IMR-90 (cell line): ENCODE data around the gene GCNA. TPM values are rescaled to one million over a fixed set of nuclear protein-coding genes. Genes with fewer than 3 reads are reported as not detected.
"Not testable (repeated sequence)": the region's sequence is repeated elsewhere in the genome, so short reads cannot be mapped to it uniquely, and the experiment has no call there.

ENCODE experiments used
- ATAC-seq: fragments of 200-7000 bp; cut with Tn5 transposase; 2 replicates; pipeline ENCODE4 v1.9.1; 2020; ENCODE audit warnings: low read depth, mild to moderate bottlenecking, moderate library complexity
- BruUV-seq: library from RNA; stranded (reverse); fragments of 400-500 nt; replicated peaks from 2 replicates; lab custom pipeline; 2021; lab: Mats Ljungman, UMichigan
- CTCF ChIA-PET: fragments of 300-600 bp; formaldehyde crosslinking; extraction: SDS; loops from one replicate; lab custom pipeline; 2021; ENCODE audit warnings: antibody characterized with exemption; lab: Yijun Ruan, JAX
- POLR2A ChIA-PET: fragments of 300-600 bp; sonication (Branson Sonifier 250); formaldehyde crosslinking; loops from one replicate; lab custom pipeline; 2022; ENCODE audit warnings: antibody characterized with exemption; ENCODE audit not compliant: unreplicated experiment; lab: Charles Lee
- DNase-seq: peaks from one replicate; pipeline ENCODE4 v3.0.0; 2013
- H2AFZ ChIP-seq: replicated peaks from 2 replicates; pipeline ENCODE3; 2013; ENCODE audit warnings: low read length, mild to moderate bottlenecking; ENCODE audit not compliant: poor library complexity
- H2AK5ac ChIP-seq: 2 replicates; pipeline ENCODE4 v1.6.1; 2013; ENCODE audit warnings: low read depth, low read length, inconsistent platforms
- H2AK9ac ChIP-seq: replicated peaks from 2 replicates; pipeline ENCODE3; 2013; ENCODE audit warnings: mild to moderate bottlenecking, low read depth, low read length, moderate library complexity; ENCODE audit not compliant: poor library complexity
- H2BK120ac ChIP-seq: 2 replicates; pipeline ENCODE4 v1.6.1; 2013; ENCODE audit warnings: low read depth, low read length, inconsistent platforms
- H2BK15ac ChIP-seq: 3 replicates; pipeline ENCODE4 v1.6.1; 2013; ENCODE audit warnings: low read depth, low read length, inconsistent platforms
- H2BK20ac ChIP-seq: 2 replicates; pipeline ENCODE4 v1.6.1; 2013; ENCODE audit warnings: low read depth, mild to moderate bottlenecking, inconsistent platforms, low read length, moderate library complexity
- H2BK5ac ChIP-seq: 2 replicates; pipeline ENCODE4 v1.6.1; 2013; ENCODE audit warnings: mild to moderate bottlenecking, low read depth, low read length, inconsistent platforms; ENCODE audit not compliant: poor library complexity, severe bottlenecking
- H3K14ac ChIP-seq: replicated peaks from 2 replicates; pipeline ENCODE4 v1.6.1; 2013; ENCODE audit warnings: low read depth, low read length, inconsistent platforms
- H3K18ac ChIP-seq: 2 replicates; pipeline ENCODE4 v1.6.1; 2013; ENCODE audit warnings: low read depth, low read length, control low read depth
- H3K23ac ChIP-seq: 2 replicates; pipeline ENCODE4 v1.6.1; 2013; ENCODE audit warnings: low read depth, low read length, inconsistent platforms
- H3K27ac ChIP-seq: 2 replicates; pipeline ENCODE4 v1.5.1; 2013; ENCODE audit warnings: mild to moderate bottlenecking, control low read depth, low read length; ENCODE audit not compliant: insufficient read depth
- H3K27me3 ChIP-seq: 2 replicates; pipeline ENCODE4 v1.6.1; 2013; ENCODE audit warnings: low read length; ENCODE audit not compliant: control insufficient read depth, insufficient read depth
- H3K36me3 ChIP-seq: 2 replicates; pipeline ENCODE4 v1.6.1; 2013; ENCODE audit warnings: low read length, mixed read lengths; ENCODE audit not compliant: control insufficient read depth, insufficient read depth
- H3K4ac ChIP-seq: 2 replicates; pipeline ENCODE4 v1.6.1; 2013; ENCODE audit warnings: low read depth, low read length, inconsistent platforms
- H3K4me1 ChIP-seq: 2 replicates; pipeline ENCODE4 v1.6.1; 2013; ENCODE audit warnings: low read length, mixed read lengths; ENCODE audit not compliant: control insufficient read depth, insufficient read depth
- H3K4me2 ChIP-seq: 2 replicates; pipeline ENCODE4 v1.6.1; 2013; ENCODE audit warnings: low read depth, mild to moderate bottlenecking, control low read depth, low read length, moderate library complexity
- H3K4me3 ChIP-seq: 2 replicates; pipeline ENCODE4 v1.5.1; 2013; ENCODE audit warnings: low read depth, mild to moderate bottlenecking, control low read depth, low read length, moderate library complexity; ENCODE audit not compliant: insufficient read depth
- H3K56ac ChIP-seq: 2 replicates; pipeline ENCODE4 v1.6.1; 2013; ENCODE audit warnings: low read length, inconsistent platforms; ENCODE audit not compliant: insufficient read depth; ENCODE audit errors: extremely low read depth
- H3K79me1 ChIP-seq, 2 experiments: 2 replicates each; pipeline ENCODE4 v1.6.1; 2013; ENCODE audit warnings: low read length in 2 of 2, inconsistent platforms in 1 of 2, low read depth in 1 of 2
- H3K9ac ChIP-seq: 2 replicates; pipeline ENCODE4 v1.6.1; 2013; ENCODE audit warnings: low read depth, low read length, control low read depth
- H3K9me1 ChIP-seq: 2 replicates; pipeline ENCODE4 v1.6.1; 2013; ENCODE audit warnings: low read length, inconsistent platforms; ENCODE audit not compliant: insufficient read depth
- H3K9me3 ChIP-seq: 2 replicates; pipeline ENCODE4 v1.6.1; 2013; ENCODE audit warnings: low read length; ENCODE audit not compliant: control insufficient read depth, insufficient read depth
- H4K20me1 ChIP-seq: 2 replicates; pipeline ENCODE4 v1.6.1; 2013; ENCODE audit warnings: low read length, inconsistent platforms; ENCODE audit not compliant: insufficient read depth
- H4K5ac ChIP-seq: 2 replicates; pipeline ENCODE4 v1.6.1; 2013; ENCODE audit warnings: mild to moderate bottlenecking, low read depth, low read length, control low read depth
- H4K8ac ChIP-seq, 2 experiments: 2 replicates each; pipeline ENCODE4 v1.6.1; 2013; ENCODE audit warnings: low read depth in 2 of 2, low read length in 2 of 2, control low read depth in 1 of 2, inconsistent platforms in 1 of 2
- H4K91ac ChIP-seq: 2 replicates; pipeline ENCODE4 v1.6.1; 2013; ENCODE audit warnings: low read depth, low read length, inconsistent platforms; ENCODE audit not compliant: insufficient read depth
- CTCF ChIP-seq: conservative IDR thresholded peaks from 2 replicates; pipeline ENCODE4 v1.5.1; 2012; ENCODE audit warnings: mild to moderate bottlenecking, low read depth, low read length, improper control_type of control experiment
- ELK1 ChIP-seq: fragments of 150-350 bp; IDR thresholded peaks from 2 replicates; pipeline ENCODE4 v1.6.1; 2016; ENCODE audit warnings: low read depth, mild to moderate bottlenecking, low read length, moderate library complexity, borderline replicate concordance
- MAFK ChIP-seq: IDR thresholded peaks from 2 replicates; pipeline ENCODE4 v1.6.1; 2012; ENCODE audit warnings: low read depth, low read length, improper control_type of control experiment
- NFE2L2 ChIP-seq: fragments of 150-350 bp; IDR thresholded peaks from 2 replicates; pipeline ENCODE4 v1.6.1; 2016; ENCODE audit warnings: low read depth, mild to moderate bottlenecking, low read length
- WGBS, 2 experiments: methylation state at CpG; one replicate each; pipeline versions ENCODE4 v1.1.5 to v1.1.7; 2013; ENCODE audit warnings: missing lambda C conversion rate in 2 of 2; ENCODE audit not compliant: insufficient read length in 1 of 2; ENCODE audit errors: extremely low coverage in 2 of 2; 5-methylcytosine and 5-hydroxymethylcytosine counted together
- dilution Hi-C: fragments of 300-500 bp; cut with HindIII; formaldehyde crosslinking; loops from one replicate; pipeline ENCODE4 v1.14.3; 2018; ENCODE audit warnings: low sequenced_read_pairs; ENCODE audit not compliant: unreplicated experiment
- in situ Hi-C: fragments of 300-500 bp; cut with MboI; formaldehyde crosslinking; loops from 3 replicates; pipeline ENCODE4 v1.14.3; 2019; ENCODE audit warnings: low sequenced_read_pairs, inconsistent platforms, mixed read lengths
- intact Hi-C: fragments of 100-400 bp; cut with micrococcal nuclease; formaldehyde crosslinking; loops from 2 replicates; pipeline ENCODE4 v1.10.0; 2022
- polyA plus RNA-seq, 3 experiments: library from polyadenylated mRNA; depleted of rRNA; stranded (reverse); fragments of >200 nt; gene quantifications; 2 replicates each; pipeline ENCODE4 v1.2.3, GENCODE V29; 2012; ENCODE audit warnings: low replicate concordance in 1 of 3
- total RNA-seq: library from RNA; depleted of rRNA; stranded (reverse); fragments of >200 nt; gene quantifications from 2 replicates; pipeline ENCODE4 v1.2.3, GENCODE V29; 2012

GCNA gene
- total and polyA plus RNA-seq, 2 of the 4 experiments (the other 2 are of a cell fraction) = 0.90 to 1.3 TPM

- no peak overlapping the region for H2AK5ac ChIP-seq
- H3K18ac ChIP-seq = no peak overlapping the region
- in situ Hi-C loops (no loop called here), dilution Hi-C loops (no loop called here), intact Hi-C loops (no loop called here)
- no CpG with 5 or more reads among the region's 5 CpGs for WGBS, 2 experiments
- BruUV-seq = no TSS peak
- ChIA-PET CTCF (no interaction called here), POLR2A (interaction anchor here (0.6 kb wide), 1 partner anchor 437 kb away, joined by 3 read pairs; no protein-coding TSS in a partner anchor)
- H3K56ac ChIP-seq = no peak overlapping the region
- no peaks in the 10 kb centered on the region for H3K4me1 ChIP-seq
- H4K5ac ChIP-seq = no peak overlapping the region
- H3K79me1 ChIP-seq = peaks cover under 1 to 4% of the 10 kb centered on the region in 2 experiments; a peak in 2 of 4 replicates
- H4K20me1 ChIP-seq = peaks cover 2% of the 10 kb centered on the region; the same call in 1 of the 2 replicates
- no peak overlapping the region for H2BK120ac ChIP-seq
- no peaks in the 10 kb centered on the region for H3K9me1 ChIP-seq
- ATAC-seq = no peak
- no peak overlapping the region for H3K4ac ChIP-seq
- H3K4me3 ChIP-seq = no peak overlapping the region
- no peak overlapping the region for H4K8ac ChIP-seq
- H4K91ac ChIP-seq = no peak overlapping the region
- H3K9me3 ChIP-seq = no peaks in the 10 kb centered on the region
- no peak overlapping the region for H3K23ac ChIP-seq
- no peak for DNase-seq
- H2BK5ac ChIP-seq = no peak overlapping the region
- H3K4me2 ChIP-seq = no peak overlapping the region
- no peak overlapping the region for H2BK20ac ChIP-seq
- H3K9ac ChIP-seq = no peak overlapping the region
- no peak overlapping the region for H2BK15ac ChIP-seq
- TF ChIP-seq ELK1 (no peak), MAFK (peak; percentile 81), CTCF (no peak), NFE2L2 (no peak)
- H2AFZ ChIP-seq = no peak overlapping the region
- peaks cover 34% of the 10 kb centered on the region for H3K36me3 ChIP-seq
- H3K27ac ChIP-seq = no peak overlapping the region
- no peak overlapping the region for H2AK9ac ChIP-seq
- H3K27me3 ChIP-seq = peaks cover 2% of the 10 kb centered on the region; the same call in 1 of the 2 replicates
- H3K14ac ChIP-seq = no peak overlapping the region
These were observed 19.3 kb upstream of the GCNA start for GRCh38 chrX:71558920-71559319.

- H4K8ac ChIP-seq, H2BK20ac ChIP-seq, H2BK15ac ChIP-seq, BruUV-seq, H3K56ac ChIP-seq, H2AK9ac ChIP-seq, H2BK5ac ChIP-seq, H3K9ac ChIP-seq, H3K79me1 ChIP-seq, H4K20me1 ChIP-seq, H3K4ac ChIP-seq, DNase-seq, H3K18ac ChIP-seq, ATAC-seq, intact Hi-C loops, H3K14ac ChIP-seq, H4K5ac ChIP-seq, H3K9me3 ChIP-seq, H2BK120ac ChIP-seq, CTCF ChIA-PET, H4K91ac ChIP-seq, H3K27me3 ChIP-seq, H3K4me2 ChIP-seq, dilution Hi-C loops, H3K27ac ChIP-seq, POLR2A ChIA-PET, H3K4me3 ChIP-seq, H2AK5ac ChIP-seq, H2AFZ ChIP-seq, H3K9me1 ChIP-seq, H3K23ac ChIP-seq, H3K4me1 ChIP-seq: not testable (repeated sequence)
- in situ Hi-C loops = loop anchor here (10.0 kb wide), 1 partner anchor 165 kb away; no protein-coding TSS in a partner anchor
- WGBS, 2 experiments = 60% methylated on average over 1 of the region's 6 CpGs; no CpG with 5 or more reads in 1 of the 2 experiments
- H3K36me3 ChIP-seq = peaks cover 36% of the 10 kb centered on the region
These were observed 18.5 kb upstream of the GCNA start for GRCh38 chrX:71559773-71560172.
